Fibroblast of lung (primary cell): ENCODE measurements around the gene MID1. TPM values are rescaled to one million over a fixed set of nuclear protein-coding genes. Genes with fewer than 3 reads are reported as not detected.

Experiments
- DNase-seq, 2 donors: peaks; one replicate each; pipeline versions ENCODE4 v3.0.0 to v3.0.0-alpha.2; 2010; ENCODE audit warnings: low read depth in 2 of 2
- H2AFZ ChIP-seq: 2 replicates; pipeline ENCODE4 v1.5.1; 2012; ENCODE audit warnings: low read length, control low read depth, inconsistent platforms
- H3K27ac ChIP-seq: 2 replicates; pipeline ENCODE4 v1.5.1; 2011; ENCODE audit warnings: low read length, control low read depth; ENCODE audit not compliant: insufficient read depth
- H3K27me3 ChIP-seq: 2 replicates; pipeline ENCODE4 v1.5.1; 2011; ENCODE audit warnings: mild to moderate bottlenecking, low read length; ENCODE audit not compliant: control insufficient read depth, insufficient read depth
- H3K36me3 ChIP-seq: 2 replicates; pipeline ENCODE4 v1.5.1; 2011; ENCODE audit warnings: low read length; ENCODE audit not compliant: control insufficient read depth, insufficient read depth
- H3K4me1 ChIP-seq: 2 replicates; pipeline ENCODE4 v1.5.1; 2011; ENCODE audit warnings: low read length; ENCODE audit not compliant: control insufficient read depth, insufficient read depth; ENCODE audit errors: extremely low read depth
- H3K4me2 ChIP-seq: 2 replicates; pipeline ENCODE4 v1.5.1; 2011; ENCODE audit warnings: low read length, control low read depth; ENCODE audit not compliant: insufficient read depth; ENCODE audit errors: extremely low read depth
- H3K4me3 ChIP-seq, 4 experiments: fragments of 200-600 bp in 1 of 4; sonication (generic) in 1 of 4; replicated peaks in 1 of 4; 2 replicates each; pipeline ENCODE4 v1.5.1; 2011 to 2016; ENCODE audit warnings: low read length in 4 of 4, low read depth in 3 of 4, mild to moderate bottlenecking in 3 of 4, control low read depth in 2 of 4, inconsistent platforms in 1 of 4, mixed read lengths in 1 of 4; ENCODE audit not compliant: insufficient read depth in 1 of 4; ENCODE audit errors: control extremely low read depth in 1 of 4
- H3K79me2 ChIP-seq: 2 replicates; pipeline ENCODE4 v1.5.1; 2012; ENCODE audit warnings: mild to moderate bottlenecking, low read length, inconsistent platforms; ENCODE audit not compliant: control insufficient read depth, insufficient read depth
- H3K9ac ChIP-seq: 2 replicates; pipeline ENCODE4 v1.5.1; 2011; ENCODE audit warnings: mild to moderate bottlenecking, low read length, control low read depth; ENCODE audit not compliant: insufficient read depth
- H3K9me3 ChIP-seq: 2 replicates; pipeline ENCODE4 v1.5.1; 2012; ENCODE audit warnings: low read depth, low read length; ENCODE audit not compliant: control insufficient read depth, insufficient read depth
- H4K20me1 ChIP-seq: 2 replicates; pipeline ENCODE4 v1.5.1; 2011; ENCODE audit warnings: low read length; ENCODE audit not compliant: control insufficient read depth, insufficient read depth; ENCODE audit errors: extremely low read depth
- CTCF ChIP-seq, 2 donors: IDR thresholded peaks in 1 of 2; conservative IDR thresholded peaks in 1 of 2; 1 replicate in 1 of 2; 2 replicates in 1 of 2; pipeline ENCODE4 v1.5.1; 2011 to 2012; ENCODE audit warnings: low read length in 2 of 2, control low read depth in 1 of 2, inconsistent platforms in 1 of 2, low read depth in 1 of 2, mild to moderate bottlenecking in 1 of 2
- EZH2 ChIP-seq: IDR thresholded peaks from 2 replicates; pipeline ENCODE4 v1.5.1; 2012; ENCODE audit warnings: low read length, control low read depth, mild to moderate bottlenecking; ENCODE audit errors: missing control alignments
- polyA plus RNA-seq, 2 donors: library from polyadenylated mRNA; depleted of rRNA in 1 of 2; stranded (reverse) in 1 of 2; unstranded in 1 of 2; fragments of >200 nt; gene quantifications; 2 replicates each; pipeline ENCODE4 v1.2.1, GENCODE V29; 2011 to 2012; ENCODE audit warnings: missing spikeins in 1 of 2
- total RNA-seq: library from RNA; depleted of rRNA; stranded (reverse); fragments of >200 nt; gene quantifications from 2 replicates; pipeline ENCODE4 v1.2.1, GENCODE V29; 2014

Gene MID1
- total and polyA plus RNA-seq, 2 donors (not counting 1 experiment from before 2014, with no cell fraction given): 20.3 to 27.7 TPM

- Histone ChIP-seq H3K4me1 (peaks cover 2% of the 10 kb centered on the region), H3K9me3 (no peaks in the 10 kb centered on the region), H3K79me2 (no peaks in the 10 kb centered on the region), H3K27me3 (no peaks in the 10 kb centered on the region), H3K36me3 (no peaks in the 10 kb centered on the region), H3K4me3 (no peak overlapping the region), H3K4me2 (no peak overlapping the region), H3K27ac (no peak overlapping the region), H2AFZ (no peak overlapping the region), H3K9ac (no peak overlapping the region), H4K20me1 (no peaks in the 10 kb centered on the region)
- no peak for TF ChIP-seq EZH2
- TF ChIP-seq CTCF (conservative IDR thresholded peaks at IDR 0.05 in 1 of 2, IDR thresholded peaks at IDR 0.05 in 1 of 2; ENCODE audit: low read depth in 1 of 2, low read length in 2 of 2): no peak
- peak in 1 of 2 donors; percentile 19 for DNase-seq
These were observed 86.6 kb downstream of the MID1 start for GRCh38 chrX:10533696-10534365.

DNA sequence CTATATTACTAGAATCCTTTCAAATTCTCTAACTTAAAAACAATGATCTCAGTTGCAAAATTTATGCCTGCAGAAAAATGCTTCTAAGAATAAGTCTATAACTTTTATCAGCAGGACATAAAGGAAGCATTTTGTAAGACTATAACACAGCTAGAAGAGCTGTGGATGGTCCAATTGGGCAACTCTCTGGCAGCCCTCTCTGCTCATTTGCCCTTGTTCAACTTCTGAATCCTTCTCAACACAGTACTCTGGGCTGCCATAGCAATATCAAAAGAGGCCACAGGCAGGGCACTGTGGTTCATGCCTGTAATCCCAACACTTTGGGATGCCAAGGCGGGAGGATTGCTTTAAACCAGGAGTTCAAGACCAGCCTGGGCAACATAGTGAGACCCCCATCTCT is 88.5 kb downstream of the MID1 start:
- TF ChIP-seq CTCF (conservative IDR thresholded peaks at IDR 0.05 in 1 of 2, IDR thresholded peaks at IDR 0.05 in 1 of 2; ENCODE audit: low read depth in 1 of 2, low read length in 2 of 2): no peak
- TF ChIP-seq EZH2: no peak
- no peak overlapping the region for H3K9ac ChIP-seq
- H4K20me1 ChIP-seq: no peaks in the 10 kb centered on the region
- H3K4me3 ChIP-seq: no peak overlapping the region
- H3K36me3 ChIP-seq: no peaks in the 10 kb centered on the region
- no peaks in the 10 kb centered on the region for H3K27me3 ChIP-seq
- H3K9me3 ChIP-seq: no peaks in the 10 kb centered on the region
- no peak overlapping the region for H3K4me2 ChIP-seq
- H3K4me1 ChIP-seq: peaks cover 8% of the 10 kb centered on the region
- DNase-seq: no peak
- H2AFZ ChIP-seq: no peak overlapping the region
- H3K79me2 ChIP-seq: peaks cover 1% of the 10 kb centered on the region
- H3K27ac ChIP-seq: no peak overlapping the region

GRCh38 chrX:10529344-10529743 is 91.0 kb downstream of the MID1 start:
- Histone ChIP-seq H3K27ac (no peak overlapping the region), H3K9me3 (no peaks in the 10 kb centered on the region), H3K4me1 (peaks cover 6% of the 10 kb centered on the region), H3K4me2 (no peak overlapping the region), H3K27me3 (no peaks in the 10 kb centered on the region), H3K9ac (no peak overlapping the region), H3K4me3 (no peak overlapping the region), H3K36me3 (no peaks in the 10 kb centered on the region), H2AFZ (no peak overlapping the region), H3K79me2 (peaks cover 1% of the 10 kb centered on the region), H4K20me1 (no peaks in the 10 kb centered on the region)
- peak; percentile 39 to 71 for DNase-seq
- no peak for TF ChIP-seq CTCF (conservative IDR thresholded peaks at IDR 0.05 in 1 of 2, IDR thresholded peaks at IDR 0.05 in 1 of 2; ENCODE audit: low read depth in 1 of 2, low read length in 2 of 2)
- TF ChIP-seq EZH2: no peak
